HUES6 (cell line): ENCODE results near the gene GPAT3.

Experiments used
- H3K27ac ChIP-seq: 2 replicates; pipeline ENCODE4 v1.7.0; 2013; ENCODE audit warnings: low read depth, mild to moderate bottlenecking, low read length, inconsistent platforms
- H3K27me3 ChIP-seq: 2 replicates; pipeline ENCODE4 v1.6.1; 2013; ENCODE audit warnings: low read length; ENCODE audit not compliant: control insufficient read depth, insufficient read depth
- H3K36me3 ChIP-seq: 2 replicates; pipeline ENCODE4 v1.6.1; 2013; ENCODE audit warnings: low read length; ENCODE audit not compliant: control insufficient read depth, insufficient read depth
- H3K4me1 ChIP-seq: 2 replicates; pipeline ENCODE4 v1.6.1; 2013; ENCODE audit warnings: low read length; ENCODE audit not compliant: control insufficient read depth, insufficient read depth
- H3K4me3 ChIP-seq: 2 replicates; pipeline ENCODE4 v1.5.1; 2013; ENCODE audit warnings: low read depth, low read length
- H3K9ac ChIP-seq: one replicate; pipeline ENCODE4 v1.6.1; 2013; ENCODE audit warnings: mild to moderate bottlenecking, low read length
- H3K9me3 ChIP-seq: 2 replicates; pipeline ENCODE4 v1.6.1; 2013; ENCODE audit warnings: low read depth, low read length; ENCODE audit not compliant: control insufficient read depth, insufficient read depth

GPAT3 gene

DNA sequence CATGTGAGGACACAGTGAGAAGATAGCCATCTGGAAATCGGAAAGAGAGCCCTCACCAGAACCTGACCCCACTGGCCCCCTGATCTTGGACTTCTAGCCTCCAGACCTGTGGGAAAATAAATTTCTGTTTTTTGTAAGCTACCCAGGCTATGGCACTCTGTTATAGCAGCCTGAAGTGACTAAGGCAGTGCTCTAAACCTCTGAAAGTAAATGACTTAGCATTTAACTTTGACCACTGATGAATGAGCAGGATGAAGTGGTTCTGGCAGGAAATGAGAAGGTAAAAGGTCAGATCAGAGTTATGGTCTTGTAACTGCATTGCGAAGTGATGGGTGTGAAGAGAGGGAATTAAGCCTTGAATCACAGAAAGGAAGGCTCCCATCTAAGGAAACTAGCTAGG lies 17.0 kb downstream of the GPAT3 start:
- no peak overlapping the region for H3K9ac ChIP-seq

DNA sequence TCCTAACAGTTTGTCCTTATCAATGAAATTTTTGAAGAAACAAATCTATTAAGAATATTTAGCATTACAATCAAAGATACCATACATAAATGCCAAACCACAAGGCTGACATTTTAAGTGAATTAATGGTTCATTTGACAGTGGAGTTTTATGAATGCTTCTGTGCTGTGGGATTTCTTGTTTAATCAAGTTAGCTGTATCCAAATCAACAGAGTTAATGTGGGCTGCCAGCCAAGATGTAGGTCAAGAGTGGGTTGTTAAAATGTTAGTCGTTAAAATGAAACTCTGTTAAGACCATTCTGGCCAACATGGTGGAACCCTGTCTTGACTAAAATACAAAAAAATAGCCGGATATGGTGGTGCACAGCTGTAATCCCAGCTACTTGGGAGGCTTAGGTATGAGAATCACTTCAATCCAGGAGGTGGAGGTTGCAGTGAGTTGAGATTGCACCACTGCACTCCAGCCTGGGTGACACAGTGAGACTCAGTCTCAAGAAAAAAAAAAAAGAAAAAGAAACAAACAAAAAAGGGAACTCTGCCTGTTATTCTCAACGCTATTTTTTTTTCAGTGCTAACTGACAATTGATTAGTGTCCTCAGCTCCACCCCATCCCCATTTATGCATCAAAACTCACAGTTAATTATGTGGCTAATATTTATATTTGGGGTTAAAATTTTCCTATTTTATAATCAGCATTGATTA lies 20.2 kb downstream of the GPAT3 start:
- Histone ChIP-seq H3K4me3 (no peak overlapping the region), H3K4me1 (peaks cover 4% of the 10 kb centered on the region; the same call in 1 of the 2 replicates), H3K27me3 (no peaks in the 10 kb centered on the region), H3K9me3 (no peaks in the 10 kb centered on the region), H3K36me3 (no peaks in the 10 kb centered on the region), H3K27ac (no peak overlapping the region), H3K9ac (no peak overlapping the region)

More for the DNA sequence above, 17.0 kb downstream of the GPAT3 start:
- no peaks in the 10 kb centered on the region for H3K36me3 ChIP-seq
- H3K27me3 ChIP-seq, result no peaks in the 10 kb centered on the region
- no peaks in the 10 kb centered on the region for H3K9me3 ChIP-seq
- H3K4me1 ChIP-seq, result peaks cover 12% of the 10 kb centered on the region; the same call in 1 of the 2 replicates
- H3K27ac ChIP-seq, result no peak overlapping the region
- no peak overlapping the region for H3K4me3 ChIP-seq

DNA sequence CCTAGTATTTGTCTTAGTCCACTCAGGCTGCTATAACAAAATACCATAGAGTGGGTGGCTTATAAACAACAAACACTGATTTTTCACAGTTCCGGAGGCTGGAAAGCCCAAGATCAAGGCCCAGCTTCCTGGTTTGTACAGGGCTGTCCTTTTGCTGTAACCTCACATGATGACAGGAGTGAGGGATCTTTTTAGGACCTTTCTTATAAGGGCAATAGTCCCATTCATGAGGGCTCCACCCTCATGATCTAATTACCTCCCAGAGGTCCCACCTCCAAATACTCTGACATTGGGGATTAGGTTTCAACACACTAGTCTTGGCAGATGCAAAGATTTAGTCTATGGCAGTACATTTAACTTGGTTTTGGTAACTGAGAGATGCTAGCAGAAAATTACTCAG lies 20.9 kb downstream of the GPAT3 start:
- Histone ChIP-seq H3K27me3 (no peaks in the 10 kb centered on the region), H3K36me3 (no peaks in the 10 kb centered on the region), H3K4me3 (no peak overlapping the region), H3K9me3 (no peaks in the 10 kb centered on the region), H3K27ac (no peak overlapping the region), H3K4me1 (peaks cover 4% of the 10 kb centered on the region; the same call in 1 of the 2 replicates), H3K9ac (no peak overlapping the region)

DNA sequence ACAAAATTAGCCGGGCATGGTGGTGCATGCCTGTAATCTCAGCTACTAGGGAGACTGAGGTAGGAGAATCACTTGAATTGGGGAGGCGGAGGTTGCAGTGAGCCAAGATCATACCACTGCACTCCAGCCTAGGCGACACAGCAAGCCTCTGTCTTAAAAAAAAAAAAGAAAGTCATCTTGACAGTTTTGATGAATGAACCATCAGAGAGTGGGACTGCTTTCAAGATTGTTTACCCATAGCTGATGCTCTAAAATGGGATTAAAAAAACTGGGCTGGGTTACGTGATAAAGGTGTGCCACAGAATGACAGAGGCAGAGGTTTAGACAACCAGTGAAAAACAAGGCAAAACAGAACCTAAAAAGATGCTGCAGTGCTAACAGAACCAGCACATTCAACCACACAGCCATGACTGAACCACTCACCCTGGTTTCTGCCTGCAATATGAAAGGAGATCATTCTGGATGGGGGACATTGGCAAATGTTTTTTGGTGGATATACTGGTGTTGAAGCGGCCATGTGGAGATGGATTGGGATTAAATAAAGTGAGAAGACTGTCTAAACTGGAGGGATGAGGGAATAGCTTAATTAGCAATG lies 22.2 kb downstream of the GPAT3 start:
- no peaks in the 10 kb centered on the region for H3K4me1 ChIP-seq

DNA sequence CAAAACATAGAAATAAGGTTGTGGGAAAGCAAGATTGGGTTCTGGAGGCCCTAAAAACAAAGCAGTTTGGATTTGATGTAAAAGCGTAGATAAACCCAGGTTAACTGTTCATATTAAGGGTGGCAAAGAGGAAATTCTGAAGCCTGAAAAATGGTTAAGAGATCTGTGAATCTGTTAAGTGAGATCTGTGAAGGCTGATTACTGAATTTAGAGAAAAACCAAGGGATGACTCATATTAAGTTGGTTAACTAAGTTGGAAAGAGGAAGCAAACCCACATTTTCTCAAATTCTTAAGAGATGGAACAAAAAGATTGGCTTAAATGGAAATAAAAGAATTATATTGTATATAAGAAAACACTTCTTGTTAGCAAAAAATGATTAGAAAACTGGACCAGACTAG lies 22.8 kb downstream of the GPAT3 start:
- Histone ChIP-seq H3K36me3 (no peaks in the 10 kb centered on the region), H3K4me3 (no peak overlapping the region)

More for the DNA sequence above, 22.2 kb downstream of the GPAT3 start:
- H3K9ac ChIP-seq, result no peak overlapping the region
- no peaks in the 10 kb centered on the region for H3K9me3 ChIP-seq
- H3K27ac ChIP-seq, result no peak overlapping the region
- H3K27me3 ChIP-seq, result no peaks in the 10 kb centered on the region
- no peak overlapping the region for H3K4me3 ChIP-seq
- no peaks in the 10 kb centered on the region for H3K36me3 ChIP-seq

DNA sequence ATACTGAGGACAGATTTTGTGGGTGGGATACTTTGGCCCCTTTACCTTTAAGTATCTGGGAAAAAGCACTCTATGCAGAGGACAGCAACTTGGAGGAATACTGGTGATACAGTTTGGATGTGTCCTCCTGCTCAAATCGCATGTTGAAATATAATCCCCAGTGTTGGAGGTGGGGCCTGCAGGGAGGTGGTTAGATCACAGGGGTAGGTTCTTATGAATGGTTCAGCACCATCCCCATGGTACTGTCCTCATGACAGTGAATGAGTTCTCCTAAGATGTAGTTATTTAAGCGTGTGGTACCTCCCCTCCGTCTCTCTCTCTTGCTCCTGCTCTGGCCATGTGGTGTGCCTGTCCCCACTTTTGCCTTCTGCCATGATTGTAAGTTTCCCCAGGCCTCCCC lies 24.6 kb downstream of the GPAT3 start:
- H3K27me3 ChIP-seq, result no peaks in the 10 kb centered on the region
- H3K9ac ChIP-seq, result no peak overlapping the region
- no peaks in the 10 kb centered on the region for H3K36me3 ChIP-seq
- no peaks in the 10 kb centered on the region for H3K9me3 ChIP-seq
- H3K27ac ChIP-seq, result no peak overlapping the region
- no peak overlapping the region for H3K4me3 ChIP-seq
- H3K4me1 ChIP-seq, result no peaks in the 10 kb centered on the region

More for the DNA sequence above, 22.8 kb downstream of the GPAT3 start:
- Histone ChIP-seq H3K27me3 (no peaks in the 10 kb centered on the region), H3K9me3 (no peaks in the 10 kb centered on the region), H3K9ac (no peak overlapping the region), H3K4me1 (no peaks in the 10 kb centered on the region), H3K27ac (no peak overlapping the region)

DNA sequence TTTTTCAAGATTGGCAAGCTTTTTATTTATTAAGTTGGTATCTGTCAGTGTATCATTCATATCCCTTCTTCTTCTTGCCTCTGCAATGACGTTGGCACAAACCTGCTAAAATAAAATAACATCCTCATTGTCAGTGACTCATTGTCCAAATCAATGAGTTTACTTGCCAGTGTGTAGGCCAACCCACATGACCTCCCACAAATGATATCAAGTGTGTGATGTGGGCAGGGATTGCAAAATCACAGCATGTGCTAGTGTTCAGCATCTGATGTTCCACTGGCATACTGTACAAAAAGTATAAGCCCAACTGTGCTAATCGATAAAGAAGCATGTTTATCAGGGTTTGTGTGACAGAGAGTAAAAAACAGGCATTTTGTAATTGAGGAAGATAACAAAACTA lies 25.5 kb downstream of the GPAT3 start:
- H3K9ac ChIP-seq, result no peak overlapping the region
- H3K27ac ChIP-seq, result no peak overlapping the region
- no peaks in the 10 kb centered on the region for H3K27me3 ChIP-seq

DNA sequence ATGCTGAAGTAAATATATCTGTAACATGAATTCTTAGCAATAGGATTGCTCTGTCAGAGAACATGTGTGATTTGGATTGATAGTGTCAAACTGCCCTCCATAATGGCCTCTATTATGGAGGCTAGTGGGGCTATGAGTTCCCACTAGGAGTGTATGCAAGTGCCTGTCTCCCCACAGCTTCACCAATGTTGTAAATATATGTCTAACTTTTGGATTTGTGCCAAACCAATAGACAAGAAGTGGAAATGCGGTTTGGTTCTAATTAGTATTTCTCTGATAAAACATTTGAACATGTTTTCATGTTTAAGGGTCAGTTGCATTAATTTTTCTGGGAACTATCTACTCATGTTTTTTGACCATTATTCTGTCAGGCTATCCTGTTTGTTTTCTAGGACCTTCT lies 28.1 kb downstream of the GPAT3 start:
- Histone ChIP-seq H3K4me1 (no peaks in the 10 kb centered on the region), H3K9me3 (no peaks in the 10 kb centered on the region), H3K36me3 (no peaks in the 10 kb centered on the region), H3K27me3 (no peaks in the 10 kb centered on the region), H3K9ac (no peak overlapping the region), H3K4me3 (no peak overlapping the region), H3K27ac (no peak overlapping the region)

More for the DNA sequence above, 25.5 kb downstream of the GPAT3 start:
- Histone ChIP-seq H3K4me1 (no peaks in the 10 kb centered on the region), H3K36me3 (no peaks in the 10 kb centered on the region), H3K9me3 (no peaks in the 10 kb centered on the region), H3K4me3 (no peak overlapping the region)

DNA sequence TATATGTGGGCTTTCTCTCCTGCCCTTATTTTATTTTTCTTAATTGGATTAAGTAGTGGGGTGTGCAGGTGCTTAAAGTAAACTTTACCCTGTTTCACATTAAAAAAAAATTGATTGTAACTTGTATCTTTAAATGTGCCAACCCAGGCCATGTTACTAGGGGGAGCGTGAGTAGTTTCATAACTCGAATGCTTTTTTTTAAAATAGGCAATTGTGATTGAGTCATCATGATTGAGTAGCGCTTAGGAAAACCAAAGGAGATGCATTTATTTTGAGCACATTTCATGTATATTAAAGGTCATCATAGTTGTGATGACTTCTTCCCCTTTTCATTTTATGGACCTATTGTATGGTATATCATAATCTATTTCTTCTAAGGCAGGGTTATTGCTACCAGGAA lies 32.2 kb downstream of the GPAT3 start:
- Histone ChIP-seq H3K9ac (no peak overlapping the region), H3K4me3 (no peak overlapping the region)

DNA sequence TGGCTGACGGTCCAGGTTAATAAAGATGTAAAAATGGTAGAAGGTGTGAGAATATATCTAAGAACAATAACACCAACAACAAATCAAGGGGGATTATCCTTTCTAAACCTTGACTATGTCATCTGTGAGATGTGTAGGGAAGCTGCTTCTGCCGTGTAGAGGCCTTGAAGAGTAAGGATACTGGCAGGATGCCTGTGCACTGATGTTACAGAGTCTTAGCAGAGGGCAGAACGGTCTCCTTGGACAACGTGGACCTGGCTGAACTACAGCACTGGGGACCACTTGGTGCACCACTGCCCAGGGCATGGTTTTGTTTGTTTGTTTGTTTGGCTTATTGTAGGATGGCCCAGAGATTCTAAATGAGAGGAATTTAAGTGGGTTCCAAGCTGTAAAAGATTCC lies 33.5 kb downstream of the GPAT3 start:
- Histone ChIP-seq H3K4me1 (no peaks in the 10 kb centered on the region), H3K9me3 (no peaks in the 10 kb centered on the region), H3K36me3 (no peaks in the 10 kb centered on the region), H3K4me3 (no peak overlapping the region), H3K9ac (no peak overlapping the region), H3K27ac (no peak overlapping the region), H3K27me3 (no peaks in the 10 kb centered on the region)

More for the DNA sequence above, 32.2 kb downstream of the GPAT3 start:
- Histone ChIP-seq H3K27ac (no peak overlapping the region), H3K4me1 (no peaks in the 10 kb centered on the region), H3K9me3 (no peaks in the 10 kb centered on the region), H3K27me3 (no peaks in the 10 kb centered on the region), H3K36me3 (no peaks in the 10 kb centered on the region)

DNA sequence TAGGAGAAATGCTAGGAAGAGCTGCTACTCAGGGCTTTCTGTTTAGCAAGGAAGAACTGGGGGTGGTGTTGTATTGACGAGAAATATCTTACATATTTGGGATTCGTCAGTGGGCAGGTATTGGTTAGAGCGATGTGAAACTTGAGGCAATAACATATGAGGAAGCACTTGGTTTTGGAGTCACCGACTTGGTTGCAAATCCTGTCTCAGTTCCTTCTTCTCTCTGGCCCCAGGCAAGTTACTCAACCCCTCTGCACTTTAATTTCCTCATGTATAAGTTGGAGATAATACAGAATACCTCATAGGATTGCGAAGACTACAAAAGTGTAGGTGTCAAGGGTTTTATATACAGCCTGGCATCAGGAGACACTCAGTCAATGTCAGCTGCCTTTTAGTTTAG lies 34.1 kb downstream of the GPAT3 start:
- Histone ChIP-seq H3K4me1 (no peaks in the 10 kb centered on the region), H3K4me3 (no peak overlapping the region), H3K9me3 (no peaks in the 10 kb centered on the region), H3K27me3 (no peaks in the 10 kb centered on the region), H3K36me3 (no peaks in the 10 kb centered on the region), H3K27ac (no peak overlapping the region), H3K9ac (no peak overlapping the region)
